H1 (cell line): ENCODE results near the gene RFFL. TPM values are rescaled to one million over a fixed set of nuclear protein-coding genes. Genes with fewer than 3 reads are reported as not detected.

Experiments used
- BCL11A ChIP-seq, 2 experiments: IDR thresholded peaks; one replicate each; pipeline ENCODE4 v1.6.1; 2011; ENCODE audit warnings: low read depth in 2 of 2, low read length in 2 of 2, mild to moderate bottlenecking in 2 of 2
- CBX5 ChIP-seq: fragments of 300-800, 300-1000 bp; sonication (generic); IDR thresholded peaks from 2 replicates; pipeline ENCODE4 v1.7.1; 2016; ENCODE audit warnings: antibody characterized with exemption, low read length, low read depth
- CBX8 ChIP-seq: fragments of 300-800, 300-1000 bp; sonication (generic); IDR thresholded peaks from 2 replicates; pipeline ENCODE4 v1.7.1; 2016; ENCODE audit warnings: low read depth, low read length, borderline replicate concordance
- CHD7 ChIP-seq: fragments of 300-600 bp; sonication (generic); IDR thresholded peaks from 2 replicates; pipeline ENCODE4 v1.7.1; 2012; ENCODE audit warnings: low read length, moderate library complexity, mild to moderate bottlenecking, inconsistent platforms; ENCODE audit not compliant: insufficient replicate concordance
- E2F6 ChIP-seq: IDR thresholded peaks from 2 replicates; pipeline ENCODE4 v1.6.1; 2012; ENCODE audit warnings: inconsistent platforms
- GABPA ChIP-seq: IDR thresholded peaks from 2 replicates; pipeline ENCODE4 v1.6.1; 2011; ENCODE audit warnings: mild to moderate bottlenecking, low read length, moderate library complexity, borderline replicate concordance; ENCODE audit not compliant: insufficient read depth
- JUN ChIP-seq: IDR thresholded peaks from 2 replicates; pipeline ENCODE4 v1.6.1; 2011; ENCODE audit warnings: low read depth, mild to moderate bottlenecking, improper control_type of control experiment, low read length
- JUND ChIP-seq: IDR thresholded peaks from 2 replicates; pipeline ENCODE4 v1.6.1; 2011; ENCODE audit warnings: mild to moderate bottlenecking, improper control_type of control experiment, low read length
- KDM1A ChIP-seq: fragments of 200-600, 300-600 bp; sonication (generic); IDR thresholded peaks from 2 replicates; pipeline ENCODE4 v1.7.1; 2016; ENCODE audit warnings: mild to moderate bottlenecking, low read length, borderline replicate concordance
- POU5F1 ChIP-seq: IDR thresholded peaks from 2 replicates; pipeline ENCODE4 v1.6.1; 2011; ENCODE audit warnings: low read depth, mild to moderate bottlenecking, low read length, moderate library complexity
- TAF1 ChIP-seq: IDR thresholded peaks from 2 replicates; pipeline ENCODE4 v1.6.1; 2011; ENCODE audit warnings: mild to moderate bottlenecking, low read depth, low read length
- TEAD4 ChIP-seq: IDR thresholded peaks from 2 replicates; pipeline ENCODE4 v1.6.1; 2012; ENCODE audit warnings: low read depth, low read length, inconsistent platforms, mixed read lengths
- polyA plus RNA-seq, 7 experiments: library from polyadenylated mRNA; depleted of rRNA in 3 of 7; stranded (reverse) in 5 of 7; unstranded in 2 of 7; fragments of >200 nt in 5 of 7; fragments of 200-250 nt in 2 of 7; gene quantifications; 1 replicate in 5 of 7; 2 replicates in 1 of 7; 4 replicates in 1 of 7; pipeline versions ENCODE4 v1.2.1 to v1.2.3, GENCODE V29; 2011 to 2013; ENCODE audit warnings: missing spikeins in 2 of 7, mixed read lengths in 2 of 7
- total RNA-seq: library from RNA; stranded (reverse); fragmentation: NEBNext Ultra II Directional; extraction: Animal tissue kit (Norgen Biotek cat#: 25700); gene quantifications from 2 replicates; pipeline ENCODE4 v1.2.1, GENCODE V29; 2021

RFFL gene
- total and polyA plus RNA-seq, 2 of the 8 experiments (the other 6 are each of a cell fraction or from before 2014, with no cell fraction given) = 14.0 to 24.5 TPM

- TF ChIP-seq CHD7 (no peak), JUND (no peak), GABPA (no peak), TAF1 (no peak), E2F6 (no peak), KDM1A (no peak), JUN (no peak), CBX8 (no peak), CBX5 (no peak), TEAD4 (no peak), POU5F1 (no peak), BCL11A (IDR thresholded peaks at IDR 0.05; ENCODE audit: low read depth in 2 of 2, low read length in 2 of 2) (no peak)
These were observed 25.1 kb downstream of the RFFL start (continued) for GRCh38 chr17:35038453-35038852.
